Kidney epithelial cell (primary cell): Measurements from ENCODE around the gene FEM1B. TPM values are rescaled to one million over a fixed set of nuclear protein-coding genes. Genes with fewer than 3 reads are reported as not detected.

Source experiments
- DNase-seq: peaks from one replicate; pipeline ENCODE4 v3.0.0-alpha.2; 2010; ENCODE audit warnings: low read depth
- H3K27me3 ChIP-seq: 2 replicates; pipeline ENCODE4 v1.6.0; 2011; ENCODE audit warnings: low read length; ENCODE audit not compliant: control insufficient read depth, insufficient read depth
- H3K36me3 ChIP-seq: 2 replicates; pipeline ENCODE4 v1.5.1; 2011; ENCODE audit warnings: low read length; ENCODE audit not compliant: control insufficient read depth, insufficient read depth
- H3K4me3 ChIP-seq: 2 replicates; pipeline ENCODE4 v1.5.1; 2011; ENCODE audit warnings: low read depth, mild to moderate bottlenecking, control low read depth, low read length
- total RNA-seq: library from RNA; depleted of rRNA; stranded (reverse); fragments of >200 nt; gene quantifications from 2 replicates; pipeline ENCODE4 v1.2.3, GENCODE V29; 2015
- TF ChIP-seq, protein P1 (sequence below): IDR thresholded peaks from 2 replicates; pipeline ENCODE4 v1.5.1; 2011; ENCODE audit warnings: mild to moderate bottlenecking, moderate library complexity, low read length, control low read depth, inconsistent platforms; ENCODE audit not compliant: insufficient read depth, poor library complexity, severe bottlenecking

The FEM1B gene
- total RNA-seq, 1 donor from 2014 or later, result 37.6 TPM

DNA sequence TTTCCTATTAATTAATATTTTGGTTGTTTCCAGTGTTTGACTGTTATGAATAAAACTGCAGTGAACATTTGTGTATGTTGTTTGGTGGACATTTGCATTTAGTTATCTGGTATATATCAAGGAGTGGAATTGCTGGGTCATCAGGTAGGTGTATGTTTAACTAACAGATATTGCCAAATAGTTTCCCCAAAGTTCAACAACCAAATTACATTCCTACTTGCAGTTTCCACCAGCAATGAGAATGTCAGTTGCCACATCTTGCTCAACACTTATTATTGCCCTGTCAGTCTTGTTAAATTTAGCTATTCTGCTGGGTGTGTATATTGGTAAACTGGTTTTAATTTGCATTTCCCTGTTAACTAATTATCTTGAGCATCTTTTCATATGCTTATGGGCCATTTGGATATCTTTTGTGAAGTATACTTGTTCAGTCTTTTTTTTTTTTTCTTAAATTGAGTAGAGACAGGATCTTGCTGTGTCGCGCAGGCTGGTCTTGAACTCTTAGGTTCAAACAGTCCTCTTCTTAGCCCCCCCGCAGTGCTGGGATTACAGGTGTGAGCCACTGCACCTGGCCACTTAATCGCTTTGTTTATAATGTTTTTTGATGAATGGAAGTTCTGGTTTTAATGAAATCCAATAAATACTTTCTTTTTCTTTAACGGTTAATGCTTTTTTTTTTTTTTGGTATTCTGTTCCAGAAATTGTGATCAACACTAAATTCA is 7.9 kb downstream of the FEM1B start:
- Histone ChIP-seq H3K36me3 (peaks cover 1% of the 10 kb centered on the region), H3K27me3 (no peaks in the 10 kb centered on the region), H3K4me3 (no peak overlapping the region)
- no peak for DNase-seq
- TF ChIP-seq, protein P1, sequence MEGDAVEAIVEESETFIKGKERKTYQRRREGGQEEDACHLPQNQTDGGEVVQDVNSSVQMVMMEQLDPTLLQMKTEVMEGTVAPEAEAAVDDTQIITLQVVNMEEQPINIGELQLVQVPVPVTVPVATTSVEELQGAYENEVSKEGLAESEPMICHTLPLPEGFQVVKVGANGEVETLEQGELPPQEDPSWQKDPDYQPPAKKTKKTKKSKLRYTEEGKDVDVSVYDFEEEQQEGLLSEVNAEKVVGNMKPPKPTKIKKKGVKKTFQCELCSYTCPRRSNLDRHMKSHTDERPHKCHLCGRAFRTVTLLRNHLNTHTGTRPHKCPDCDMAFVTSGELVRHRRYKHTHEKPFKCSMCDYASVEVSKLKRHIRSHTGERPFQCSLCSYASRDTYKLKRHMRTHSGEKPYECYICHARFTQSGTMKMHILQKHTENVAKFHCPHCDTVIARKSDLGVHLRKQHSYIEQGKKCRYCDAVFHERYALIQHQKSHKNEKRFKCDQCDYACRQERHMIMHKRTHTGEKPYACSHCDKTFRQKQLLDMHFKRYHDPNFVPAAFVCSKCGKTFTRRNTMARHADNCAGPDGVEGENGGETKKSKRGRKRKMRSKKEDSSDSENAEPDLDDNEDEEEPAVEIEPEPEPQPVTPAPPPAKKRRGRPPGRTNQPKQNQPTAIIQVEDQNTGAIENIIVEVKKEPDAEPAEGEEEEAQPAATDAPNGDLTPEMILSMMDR, result no peak

DNA sequence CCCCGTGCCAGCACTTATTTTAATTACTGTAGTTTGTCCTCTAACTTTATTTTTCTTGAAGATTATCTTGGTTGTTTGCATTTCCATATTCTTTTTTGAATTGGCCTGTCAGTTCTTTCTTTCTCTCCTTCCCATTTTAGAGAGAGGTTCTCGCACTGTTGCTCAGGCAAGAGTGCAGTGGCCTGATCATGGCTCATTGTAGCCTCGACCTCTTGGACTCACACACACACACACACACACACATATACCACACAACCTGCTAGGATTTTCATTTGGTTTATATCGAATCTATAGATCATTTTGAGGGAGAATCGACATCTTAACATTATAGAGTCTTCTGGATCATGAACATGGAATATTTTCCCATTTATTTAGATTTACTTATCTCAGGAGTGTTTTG is 8.7 kb downstream of the FEM1B start:
- Histone ChIP-seq H3K4me3 (no peak overlapping the region), H3K36me3 (peaks cover 1% of the 10 kb centered on the region), H3K27me3 (no peaks in the 10 kb centered on the region)
- DNase-seq, result no peak
- TF ChIP-seq, protein P1, result no peak

DNA sequence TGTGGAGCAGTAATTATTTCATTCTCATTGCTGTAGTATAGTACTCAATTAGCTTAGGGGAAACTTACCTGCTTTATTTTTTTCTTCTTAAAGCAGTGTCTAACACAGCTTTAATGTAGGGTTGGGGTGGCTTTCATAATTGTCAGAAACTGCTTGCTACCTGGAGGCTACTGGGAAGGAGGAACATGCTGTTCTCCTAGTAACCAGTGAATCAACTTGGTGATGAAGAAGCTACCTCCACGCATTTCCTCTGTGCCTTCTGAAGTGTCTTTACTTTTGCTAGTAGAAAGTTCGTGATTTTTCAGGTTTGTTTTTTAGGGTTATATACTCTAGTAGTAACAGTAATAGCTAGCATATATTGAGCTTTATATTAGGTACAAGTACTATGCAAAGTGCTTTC is 11.5 kb downstream of the FEM1B start:
- TF ChIP-seq, protein P1, result no peak
- H3K27me3 ChIP-seq, result no peaks in the 10 kb centered on the region
- peaks cover 1% of the 10 kb centered on the region for H3K36me3 ChIP-seq
- DNase-seq, result no peak
- no peak overlapping the region for H3K4me3 ChIP-seq

DNA sequence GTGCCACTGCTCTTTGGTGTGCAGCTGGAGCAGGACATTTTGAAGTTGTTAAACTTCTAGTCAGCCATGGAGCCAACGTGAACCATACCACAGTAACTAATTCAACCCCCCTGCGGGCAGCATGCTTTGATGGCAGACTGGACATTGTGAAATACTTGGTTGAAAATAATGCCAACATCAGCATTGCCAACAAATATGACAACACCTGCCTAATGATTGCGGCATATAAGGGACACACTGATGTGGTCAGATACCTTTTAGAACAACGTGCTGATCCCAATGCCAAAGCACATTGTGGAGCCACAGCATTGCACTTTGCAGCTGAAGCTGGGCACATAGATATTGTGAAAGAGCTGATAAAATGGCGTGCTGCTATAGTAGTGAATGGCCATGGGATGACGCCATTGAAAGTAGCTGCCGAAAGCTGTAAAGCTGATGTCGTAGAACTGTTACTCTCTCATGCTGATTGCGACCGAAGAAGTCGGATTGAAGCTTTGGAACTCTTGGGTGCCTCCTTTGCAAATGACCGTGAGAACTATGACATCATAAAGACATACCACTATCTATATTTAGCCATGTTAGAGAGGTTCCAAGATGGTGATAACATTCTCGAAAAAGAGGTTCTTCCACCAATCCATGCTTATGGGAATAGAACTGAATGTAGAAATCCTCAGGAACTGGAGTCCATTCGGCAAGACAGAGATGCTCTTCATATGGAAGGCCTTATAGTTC is 12.2 kb downstream of the FEM1B start:
- TF ChIP-seq, protein P1, result no peak
- Histone ChIP-seq H3K27me3 (no peaks in the 10 kb centered on the region), H3K36me3 (peaks cover 1% of the 10 kb centered on the region), H3K4me3 (no peak overlapping the region)
- DNase-seq, result no peak

DNA sequence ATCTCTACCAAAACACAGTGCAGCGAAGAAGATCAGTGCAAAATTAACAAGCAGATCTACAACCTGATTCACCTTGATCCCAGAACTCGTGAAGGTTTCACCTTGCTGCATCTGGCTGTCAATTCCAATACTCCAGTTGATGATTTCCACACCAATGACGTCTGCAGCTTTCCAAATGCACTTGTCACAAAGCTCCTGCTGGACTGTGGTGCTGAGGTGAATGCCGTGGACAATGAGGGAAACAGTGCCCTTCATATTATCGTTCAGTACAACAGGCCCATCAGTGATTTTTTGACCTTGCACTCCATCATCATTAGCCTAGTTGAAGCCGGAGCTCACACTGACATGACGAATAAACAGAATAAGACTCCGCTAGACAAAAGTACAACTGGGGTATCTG is 13.2 kb downstream of the FEM1B start:
- H3K36me3 ChIP-seq, result peaks cover 1% of the 10 kb centered on the region
- TF ChIP-seq, protein P1, result no peak
- no peaks in the 10 kb centered on the region for H3K27me3 ChIP-seq
- no peak for DNase-seq
- no peak overlapping the region for H3K4me3 ChIP-seq
